Coronary artery (tissue), 2 donors: ENCODE measurements around the gene CERS6.

Experiments used
- DNase-seq: peaks from one replicate; pipeline ENCODE4 v3.0.0-alpha.2; 2017; ENCODE audit warnings: low spot score
- H3K27ac ChIP-seq, 2 donors: fragments of 200-600 bp; sonication (generic); one replicate each; pipeline ENCODE4 v1.5.1; 2016 to 2019
- H3K4me3 ChIP-seq: fragments of 200-600 bp; sonication (generic); 2 replicates; pipeline ENCODE4 v1.5.1; 2016; ENCODE audit warnings: mild to moderate bottlenecking, moderate library complexity
- TF ChIP-seq, protein P1 (sequence below): fragments of 200-600 bp; sonication (generic); IDR thresholded peaks from one replicate; pipeline ENCODE4 v1.5.1; 2019; ENCODE audit warnings: antibody characterized with exemption

Gene CERS6

DNA sequence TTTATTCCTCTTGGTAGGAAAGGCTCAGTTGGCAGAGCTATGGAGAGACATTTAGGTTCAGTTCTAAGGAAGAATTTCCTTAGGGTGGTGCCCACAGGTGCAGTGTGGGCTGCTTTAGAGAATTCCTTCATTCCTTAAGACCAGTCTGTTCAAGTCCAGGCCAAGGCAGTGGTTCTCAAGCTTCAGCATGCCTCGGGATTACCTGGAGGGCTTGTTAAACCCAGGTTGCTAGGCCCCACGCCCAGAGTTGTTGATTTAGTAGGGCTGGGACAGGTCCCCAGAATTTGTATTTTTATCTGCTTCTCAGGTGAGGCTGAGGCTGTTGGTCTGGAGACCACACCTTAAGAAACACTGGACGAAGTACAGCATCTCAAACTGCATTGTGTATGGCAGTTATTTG, 68.9 kb downstream of the CERS6 start:
- TF ChIP-seq, protein P1, sequence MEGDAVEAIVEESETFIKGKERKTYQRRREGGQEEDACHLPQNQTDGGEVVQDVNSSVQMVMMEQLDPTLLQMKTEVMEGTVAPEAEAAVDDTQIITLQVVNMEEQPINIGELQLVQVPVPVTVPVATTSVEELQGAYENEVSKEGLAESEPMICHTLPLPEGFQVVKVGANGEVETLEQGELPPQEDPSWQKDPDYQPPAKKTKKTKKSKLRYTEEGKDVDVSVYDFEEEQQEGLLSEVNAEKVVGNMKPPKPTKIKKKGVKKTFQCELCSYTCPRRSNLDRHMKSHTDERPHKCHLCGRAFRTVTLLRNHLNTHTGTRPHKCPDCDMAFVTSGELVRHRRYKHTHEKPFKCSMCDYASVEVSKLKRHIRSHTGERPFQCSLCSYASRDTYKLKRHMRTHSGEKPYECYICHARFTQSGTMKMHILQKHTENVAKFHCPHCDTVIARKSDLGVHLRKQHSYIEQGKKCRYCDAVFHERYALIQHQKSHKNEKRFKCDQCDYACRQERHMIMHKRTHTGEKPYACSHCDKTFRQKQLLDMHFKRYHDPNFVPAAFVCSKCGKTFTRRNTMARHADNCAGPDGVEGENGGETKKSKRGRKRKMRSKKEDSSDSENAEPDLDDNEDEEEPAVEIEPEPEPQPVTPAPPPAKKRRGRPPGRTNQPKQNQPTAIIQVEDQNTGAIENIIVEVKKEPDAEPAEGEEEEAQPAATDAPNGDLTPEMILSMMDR = no peak
- no peak overlapping the region for H3K4me3 ChIP-seq
- no peak for DNase-seq
- no peak overlapping the region for H3K27ac ChIP-seq

DNA sequence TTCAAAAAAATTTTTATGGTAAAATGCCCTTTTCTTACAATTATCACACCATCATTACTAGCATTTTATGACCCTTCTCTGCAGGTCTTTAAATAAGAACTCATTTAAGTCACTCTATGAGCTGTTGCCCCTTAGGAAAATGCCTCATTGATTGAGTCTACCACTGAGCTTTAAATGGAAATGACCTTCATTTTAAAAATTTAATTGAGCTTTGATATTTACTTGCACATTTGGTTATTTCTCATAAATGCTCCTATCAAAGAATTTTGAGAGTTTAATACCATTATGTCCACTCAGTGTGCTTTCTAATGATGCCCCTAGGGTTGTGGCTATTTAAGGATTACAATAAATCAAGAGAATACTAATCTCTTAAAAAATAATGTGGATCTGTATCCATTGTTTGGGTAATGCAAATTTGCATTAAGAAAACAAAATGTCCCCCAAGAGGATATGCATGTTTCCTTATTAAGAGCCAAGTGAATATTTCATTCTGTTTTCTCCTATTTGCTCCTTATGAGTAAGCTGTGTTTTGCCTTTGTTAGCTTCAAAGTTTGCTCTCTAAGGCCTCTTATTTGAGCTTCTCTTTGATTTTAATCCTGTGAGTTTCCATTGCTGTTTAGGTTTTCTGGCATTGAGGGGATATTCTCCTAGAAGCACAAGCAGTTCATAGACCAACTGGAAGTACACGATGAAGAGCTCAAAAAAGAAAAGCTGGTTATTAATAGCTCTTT, 69.8 kb downstream of the CERS6 start:
- TF ChIP-seq, protein P1 = no peak
- H3K27ac ChIP-seq = peak overlapping the region in 1 of 2 donors; percentile 68
- no peak overlapping the region for H3K4me3 ChIP-seq
- no peak for DNase-seq

DNA sequence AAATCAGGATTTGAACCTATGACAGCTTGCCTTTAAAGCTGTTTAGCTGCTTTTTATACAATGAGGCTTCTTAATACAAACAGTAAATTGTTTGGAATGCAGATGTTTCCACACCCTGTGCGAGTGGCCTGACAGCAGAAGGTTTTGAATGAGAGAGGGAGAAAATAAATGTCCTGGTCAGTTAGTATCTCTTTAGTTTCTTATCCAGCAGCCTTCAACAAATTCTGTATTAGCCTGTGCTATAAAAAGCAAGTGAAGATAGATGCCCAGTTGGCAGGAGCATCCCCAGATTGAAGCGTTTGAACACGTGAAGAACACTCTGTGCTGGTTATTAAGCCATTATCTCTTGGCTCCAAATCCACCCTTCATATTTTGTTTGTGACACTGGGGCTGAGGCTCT, 70.6 kb downstream of the CERS6 start:
- H3K27ac ChIP-seq = peak overlapping the region; percentile 4 to 68
- H3K4me3 ChIP-seq = peak overlapping the region; percentile 23
- no peak for DNase-seq
- TF ChIP-seq, protein P1 = no peak

DNA sequence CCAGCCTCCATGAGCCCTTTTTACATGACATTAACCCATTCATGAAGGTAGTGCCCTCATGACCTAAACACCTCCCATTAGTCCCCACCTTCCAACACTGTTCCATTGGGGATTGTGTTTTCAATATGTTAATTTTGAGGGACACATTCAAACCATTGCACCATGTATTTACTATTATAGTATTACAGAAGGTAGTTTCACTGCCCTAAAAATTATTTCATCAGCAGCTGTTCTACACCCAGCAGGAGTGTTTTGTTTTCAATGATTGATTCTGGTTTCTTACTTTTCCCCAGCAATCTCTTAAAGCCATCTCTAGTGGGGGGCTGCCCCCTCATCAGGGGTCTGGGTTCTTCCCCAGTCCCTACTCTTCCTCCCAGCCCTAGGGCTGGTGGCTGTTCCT, 71.9 kb downstream of the CERS6 start:
- Histone ChIP-seq H3K4me3 (no peak overlapping the region), H3K27ac (peak overlapping the region in 1 of 2 donors; percentile 68)
- TF ChIP-seq, protein P1 = no peak
- DNase-seq = no peak

DNA sequence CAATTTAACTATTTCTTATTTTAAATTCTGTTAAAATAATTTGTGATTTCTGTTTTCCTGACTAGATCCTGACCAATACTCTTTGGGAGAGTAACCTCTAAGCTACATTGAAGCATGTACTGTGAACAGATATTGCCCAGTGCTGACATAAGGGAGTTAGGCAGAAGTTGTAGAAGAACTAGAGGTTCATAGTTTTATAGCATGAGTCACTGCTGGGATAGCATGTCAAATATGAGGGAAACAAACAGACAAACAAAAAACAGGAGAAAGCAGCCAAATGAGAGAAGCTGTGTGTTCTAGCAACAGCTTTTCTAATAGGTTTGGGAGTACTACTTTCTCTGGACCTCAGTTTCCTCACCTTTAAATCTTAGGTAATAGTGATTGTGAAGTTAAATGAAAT, 72.4 kb downstream of the CERS6 start:
- TF ChIP-seq, protein P1 = no peak
- Histone ChIP-seq H3K4me3 (no peak overlapping the region), H3K27ac (no peak overlapping the region)
- DNase-seq = no peak

DNA sequence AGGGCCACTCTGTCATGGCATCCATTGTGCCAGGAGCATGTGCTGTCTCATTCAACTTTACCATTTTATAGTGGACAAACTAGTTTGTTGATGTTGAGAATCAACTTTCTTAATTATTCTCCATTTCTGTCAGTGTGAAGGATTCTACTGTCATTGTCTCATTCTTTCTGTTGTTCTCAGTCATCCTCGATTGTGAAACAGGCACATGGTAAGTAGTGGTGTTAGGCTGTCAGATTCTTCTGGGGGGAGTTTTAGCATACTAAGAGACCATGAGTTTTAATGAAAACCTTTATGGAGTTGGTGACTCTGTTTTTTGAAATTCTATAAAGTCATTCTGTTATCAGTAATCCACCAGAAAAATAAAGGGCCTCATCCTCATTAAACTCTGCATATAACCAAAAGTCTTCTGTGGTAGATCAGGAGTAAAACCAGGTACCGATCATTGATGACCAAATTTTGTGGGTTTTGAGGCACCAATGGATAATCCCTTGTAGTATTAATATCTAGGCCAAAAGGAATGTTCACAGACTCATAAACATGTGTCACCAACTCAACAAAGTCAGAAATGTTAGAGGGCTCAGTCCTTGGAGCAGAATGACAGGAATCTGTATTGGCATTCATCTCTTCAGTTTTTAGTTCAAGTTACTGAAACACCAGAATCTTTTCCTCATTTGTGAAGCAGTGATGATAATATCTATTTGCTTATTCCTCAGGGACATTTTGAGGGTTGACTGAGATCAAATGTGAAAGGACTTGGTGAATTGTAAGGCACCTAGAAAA, 73.2 kb downstream of the CERS6 start:
- Histone ChIP-seq H3K4me3 (no peak overlapping the region), H3K27ac (peak overlapping the region in 1 of 2 donors; percentile 31)
- TF ChIP-seq, protein P1 = no peak
- no peak for DNase-seq
